LNCaP clone FGC (cell line): ENCODE measurements around the gene INS.

Source experiments
- DNase-seq: peaks from one replicate; pipeline ENCODE4 v3.0.0-alpha.2; 2011; ENCODE audit warnings: low read depth
- H3K4me3 ChIP-seq: 2 replicates; pipeline ENCODE4 v1.5.1; 2011; ENCODE audit warnings: mild to moderate bottlenecking, low read depth, low read length, control low read depth
- TF ChIP-seq, protein P1 (sequence below): IDR thresholded peaks from 2 replicates; pipeline ENCODE4 v1.5.1; 2012; ENCODE audit warnings: mild to moderate bottlenecking; ENCODE audit not compliant: control insufficient read depth, insufficient read depth; ENCODE audit errors: extremely low read depth

The INS gene

DNA sequence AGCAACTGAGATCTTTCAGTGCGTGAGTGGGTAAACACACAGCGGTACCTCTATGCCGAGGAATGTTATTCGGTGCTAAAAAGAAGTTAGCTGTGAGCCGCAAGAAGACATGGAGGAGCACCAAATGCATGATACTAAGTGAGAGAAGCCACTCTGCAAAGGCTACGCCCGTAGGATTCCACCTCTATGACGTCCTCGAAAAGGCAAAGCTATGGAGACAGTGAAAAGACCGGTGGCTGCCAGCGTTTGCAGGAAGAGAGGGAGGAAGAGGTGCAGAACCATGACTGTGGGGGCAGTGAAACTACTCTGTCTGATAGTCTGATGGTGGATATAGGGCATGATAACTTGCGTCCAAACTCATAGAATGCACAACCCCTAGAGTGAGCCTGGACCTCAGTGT lies 50.5 kb downstream of the INS start:
- DNase-seq = no peak
- TF ChIP-seq, protein P1, sequence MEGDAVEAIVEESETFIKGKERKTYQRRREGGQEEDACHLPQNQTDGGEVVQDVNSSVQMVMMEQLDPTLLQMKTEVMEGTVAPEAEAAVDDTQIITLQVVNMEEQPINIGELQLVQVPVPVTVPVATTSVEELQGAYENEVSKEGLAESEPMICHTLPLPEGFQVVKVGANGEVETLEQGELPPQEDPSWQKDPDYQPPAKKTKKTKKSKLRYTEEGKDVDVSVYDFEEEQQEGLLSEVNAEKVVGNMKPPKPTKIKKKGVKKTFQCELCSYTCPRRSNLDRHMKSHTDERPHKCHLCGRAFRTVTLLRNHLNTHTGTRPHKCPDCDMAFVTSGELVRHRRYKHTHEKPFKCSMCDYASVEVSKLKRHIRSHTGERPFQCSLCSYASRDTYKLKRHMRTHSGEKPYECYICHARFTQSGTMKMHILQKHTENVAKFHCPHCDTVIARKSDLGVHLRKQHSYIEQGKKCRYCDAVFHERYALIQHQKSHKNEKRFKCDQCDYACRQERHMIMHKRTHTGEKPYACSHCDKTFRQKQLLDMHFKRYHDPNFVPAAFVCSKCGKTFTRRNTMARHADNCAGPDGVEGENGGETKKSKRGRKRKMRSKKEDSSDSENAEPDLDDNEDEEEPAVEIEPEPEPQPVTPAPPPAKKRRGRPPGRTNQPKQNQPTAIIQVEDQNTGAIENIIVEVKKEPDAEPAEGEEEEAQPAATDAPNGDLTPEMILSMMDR = no peak

More for the DNA sequence above, 50.5 kb downstream of the INS start:
- H3K4me3 ChIP-seq = no peak overlapping the region
